ENCODE measurements around the gene SYNJ2. TPM values are rescaled to one million over a fixed set of nuclear protein-coding genes. Genes with fewer than 3 reads are reported as not detected.

Gene SYNJ2
- total RNA-seq, 1 experiment from 2014 or later: 10.3 TPM

DNA sequence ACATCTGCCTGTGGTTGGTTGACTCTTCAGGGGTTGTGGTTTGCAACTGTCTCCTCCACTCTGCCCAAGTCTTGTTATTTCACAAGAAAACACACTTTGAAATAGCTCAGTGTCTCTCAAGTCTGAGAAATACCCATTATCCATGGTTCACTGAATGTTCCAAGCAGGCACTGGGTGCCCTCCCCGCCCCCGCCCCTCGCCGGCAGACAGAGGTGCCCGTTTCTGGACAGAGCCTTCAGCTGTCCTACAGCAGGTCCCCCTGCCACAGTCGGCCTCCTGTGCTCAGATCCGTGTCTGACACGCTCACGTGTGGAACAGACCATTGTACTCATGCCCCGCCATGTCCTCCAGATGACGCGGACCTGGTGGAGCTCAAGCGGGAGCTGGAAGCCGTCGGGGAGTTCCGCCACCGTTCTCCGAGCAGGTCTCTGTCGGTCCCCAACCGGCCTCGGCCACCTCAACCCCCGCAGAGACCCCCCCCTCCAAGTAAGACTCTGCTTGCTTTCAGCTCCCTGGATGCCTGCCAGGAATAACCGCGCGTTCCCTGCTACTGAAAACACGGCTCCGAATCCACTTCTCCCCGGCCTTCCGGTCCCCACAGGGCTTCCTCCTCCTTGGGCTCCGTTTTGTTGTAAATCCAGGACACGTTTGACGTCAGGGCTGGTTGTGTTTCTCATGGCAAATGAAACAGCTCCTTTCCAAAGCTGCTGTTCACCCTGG, 105.0 kb downstream of the SYNJ2 start:
- BruUV-seq (replicated peaks): no TSS peak
- Mint-ChIP-seq H3K4me3 (ENCODE audit: unreplicated experiment) (no peak overlapping the region), H3K27me3 (ENCODE audit: insufficient read depth, unreplicated experiment) (no peaks in the 10 kb centered on the region), H3K9me3 (ENCODE audit: unreplicated experiment) (no peaks in the 10 kb centered on the region), H3K36me3 (ENCODE audit: insufficient read depth, unreplicated experiment) (peaks cover 5% of the 10 kb centered on the region), H3K4me1 (ENCODE audit: insufficient read depth, unreplicated experiment) (no peaks in the 10 kb centered on the region), H3K27ac (ENCODE audit: low read depth, unreplicated experiment) (no peak overlapping the region)
- ChIA-PET POLR2A (interaction anchor here (0.7 kb wide), 1 partner anchor 11 kb away, joined by 3 read pairs; no protein-coding TSS in a partner anchor), CTCF (interaction anchor here (0.7 to 7.4 kb wide), 3 partner anchors 9 to 14 kb away, joined by 3 to 50 read pairs (median 3); no protein-coding TSS in a partner anchor)
- no peak for DNase-seq (ENCODE audit: unreplicated experiment)
- TF ChIP-seq, protein P1, sequence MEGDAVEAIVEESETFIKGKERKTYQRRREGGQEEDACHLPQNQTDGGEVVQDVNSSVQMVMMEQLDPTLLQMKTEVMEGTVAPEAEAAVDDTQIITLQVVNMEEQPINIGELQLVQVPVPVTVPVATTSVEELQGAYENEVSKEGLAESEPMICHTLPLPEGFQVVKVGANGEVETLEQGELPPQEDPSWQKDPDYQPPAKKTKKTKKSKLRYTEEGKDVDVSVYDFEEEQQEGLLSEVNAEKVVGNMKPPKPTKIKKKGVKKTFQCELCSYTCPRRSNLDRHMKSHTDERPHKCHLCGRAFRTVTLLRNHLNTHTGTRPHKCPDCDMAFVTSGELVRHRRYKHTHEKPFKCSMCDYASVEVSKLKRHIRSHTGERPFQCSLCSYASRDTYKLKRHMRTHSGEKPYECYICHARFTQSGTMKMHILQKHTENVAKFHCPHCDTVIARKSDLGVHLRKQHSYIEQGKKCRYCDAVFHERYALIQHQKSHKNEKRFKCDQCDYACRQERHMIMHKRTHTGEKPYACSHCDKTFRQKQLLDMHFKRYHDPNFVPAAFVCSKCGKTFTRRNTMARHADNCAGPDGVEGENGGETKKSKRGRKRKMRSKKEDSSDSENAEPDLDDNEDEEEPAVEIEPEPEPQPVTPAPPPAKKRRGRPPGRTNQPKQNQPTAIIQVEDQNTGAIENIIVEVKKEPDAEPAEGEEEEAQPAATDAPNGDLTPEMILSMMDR (IDR thresholded peaks at IDR 0.05; ENCODE audit: unreplicated experiment): no peak
- intact Hi-C loops (cut with micrococcal nuclease): no loop called here

DNA sequence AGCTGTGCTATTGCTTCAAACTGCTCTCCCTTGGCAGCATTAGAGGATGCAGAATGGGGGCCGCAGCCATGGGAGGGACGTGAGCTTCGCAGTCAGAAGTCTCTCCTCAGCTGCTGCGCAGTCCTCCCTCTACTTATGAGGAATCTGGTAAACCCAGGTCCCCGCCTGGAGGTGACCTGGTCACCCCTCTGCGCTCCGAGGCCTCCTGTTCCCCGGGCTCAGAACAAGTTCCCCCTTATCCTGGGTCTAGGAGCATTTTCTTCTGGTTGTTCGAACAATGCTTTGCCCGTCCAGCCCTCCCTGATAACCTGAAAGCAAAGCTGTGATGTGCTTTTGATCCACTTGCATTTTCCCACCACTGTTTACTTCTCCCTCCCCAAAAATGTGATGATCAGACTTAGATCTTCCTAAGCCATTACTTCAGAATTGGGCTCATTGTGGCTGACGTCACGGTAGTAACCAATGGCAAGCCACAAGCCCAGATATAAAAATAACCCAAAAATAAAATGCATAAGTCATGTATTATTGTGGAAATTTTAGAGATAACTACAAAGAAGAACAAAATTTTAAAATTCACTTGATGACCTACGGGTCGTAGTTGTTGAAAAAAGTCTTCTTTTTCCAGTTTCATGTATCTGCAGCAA, 105.7 kb downstream of the SYNJ2 start:
- no peak overlapping the region for H3K27ac Mint-ChIP-seq (ENCODE audit: low read depth, unreplicated experiment)
- H3K27me3 Mint-ChIP-seq (ENCODE audit: insufficient read depth, unreplicated experiment): no peaks in the 10 kb centered on the region
- peaks cover 5% of the 10 kb centered on the region for H3K36me3 Mint-ChIP-seq (ENCODE audit: insufficient read depth, unreplicated experiment)
- POLR2A ChIA-PET: interaction anchor here (0.7 kb wide), 1 partner anchor 10 kb away, joined by 3 read pairs; no protein-coding TSS in a partner anchor
- CTCF ChIA-PET: interaction anchor here (0.7 to 7.4 kb wide), 3 partner anchors 8 to 15 kb away, joined by 3 to 50 read pairs (median 3); no protein-coding TSS in a partner anchor
- intact Hi-C loops (cut with micrococcal nuclease): no loop called here
- H3K4me3 Mint-ChIP-seq (ENCODE audit: unreplicated experiment): no peak overlapping the region
- no peaks in the 10 kb centered on the region for H3K4me1 Mint-ChIP-seq (ENCODE audit: insufficient read depth, unreplicated experiment)
- no peak for DNase-seq (ENCODE audit: unreplicated experiment)
- TF ChIP-seq, protein P1 (IDR thresholded peaks at IDR 0.05; ENCODE audit: unreplicated experiment): no peak
- H3K9me3 Mint-ChIP-seq (ENCODE audit: unreplicated experiment): no peaks in the 10 kb centered on the region
- no TSS peak for BruUV-seq (replicated peaks)

- BruUV-seq (replicated peaks): no TSS peak
- no peak overlapping the region for H3K27ac Mint-ChIP-seq (ENCODE audit: low read depth, unreplicated experiment)
- no peaks in the 10 kb centered on the region for H3K27me3 Mint-ChIP-seq (ENCODE audit: insufficient read depth, unreplicated experiment)
- no peaks in the 10 kb centered on the region for H3K4me1 Mint-ChIP-seq (ENCODE audit: insufficient read depth, unreplicated experiment)
- TF ChIP-seq, protein P1 (IDR thresholded peaks at IDR 0.05; ENCODE audit: unreplicated experiment): no peak
- CTCF ChIA-PET: interaction anchor here (0.6 to 1.1 kb wide), 2 partner anchors 19 to 25 kb away, joined by 3 to 4 read pairs; no protein-coding TSS in a partner anchor
- H3K36me3 Mint-ChIP-seq (ENCODE audit: insufficient read depth, unreplicated experiment): peaks cover 10% of the 10 kb centered on the region
- no peak for DNase-seq (ENCODE audit: unreplicated experiment)
- H3K4me3 Mint-ChIP-seq (ENCODE audit: unreplicated experiment): no peak overlapping the region
- no peaks in the 10 kb centered on the region for H3K9me3 Mint-ChIP-seq (ENCODE audit: unreplicated experiment)
- intact Hi-C loops (cut with micrococcal nuclease): no loop called here
- POLR2A ChIA-PET: interaction anchor here (0.8 kb wide), 1 partner anchor 14 kb away, joined by 4 read pairs; no protein-coding TSS in a partner anchor
Observed at GRCh38 chr6:158092806-158093205, 111.1 kb downstream of the SYNJ2 start.

- Mint-ChIP-seq H3K9me3 (ENCODE audit: unreplicated experiment) (no peaks in the 10 kb centered on the region), H3K4me1 (ENCODE audit: insufficient read depth, unreplicated experiment) (no peaks in the 10 kb centered on the region), H3K4me3 (ENCODE audit: unreplicated experiment) (no peak overlapping the region), H3K27me3 (ENCODE audit: insufficient read depth, unreplicated experiment) (no peaks in the 10 kb centered on the region), H3K27ac (ENCODE audit: low read depth, unreplicated experiment) (no peak overlapping the region), H3K36me3 (ENCODE audit: insufficient read depth, unreplicated experiment) (peaks cover 15% of the 10 kb centered on the region)
- intact Hi-C loops (cut with micrococcal nuclease): no loop called here
- ChIA-PET CTCF (interaction anchor here (0.9 to 1.5 kb wide), 2 partner anchors 8 to 21 kb away, joined by 3 read pairs; no protein-coding TSS in a partner anchor), POLR2A (interaction anchor here (0.7 to 0.9 kb wide), 2 partner anchors 71 to 141 kb away, joined by 4 to 5 read pairs; no protein-coding TSS in a partner anchor)
- BruUV-seq (replicated peaks): no TSS peak
- TF ChIP-seq, protein P1 (IDR thresholded peaks at IDR 0.05; ENCODE audit: unreplicated experiment): no peak
- peak; percentile 57 for DNase-seq (ENCODE audit: unreplicated experiment)
Observed at GRCh38 chr6:158095031-158095430, 113.4 kb downstream of the SYNJ2 start.

Measured in MCF 10A (cell line).